Left cardiac atrium (tissue), 4 donors: ENCODE data around the gene CMSS1. TPM values are rescaled to one million over a fixed set of nuclear protein-coding genes. Genes with fewer than 3 reads are reported as not detected.

Experiments used
- ATAC-seq, 2 donors: fragments of 200-7000 bp; cut with Tn5 transposase; one replicate each; pipeline ENCODE4 v1.9.1; 2020; ENCODE audit warnings: mild to moderate bottlenecking in 2 of 2, moderate library complexity in 2 of 2
- DNase-seq: peaks from one replicate; pipeline ENCODE4 v3.0.0-alpha.2; 2020
- intact Hi-C, 2 donors: fragments of 100-400 bp; cut with DNase I; formaldehyde crosslinking; loops; one replicate each; pipeline versions ENCODE4 v1.14.1 to v1.15.1; 2022 to 2023
- total RNA-seq, 2 donors: library from RNA; stranded (reverse); fragmentation: NEBNext Ultra II Directional; extraction: Animal tissue kit (Norgen Biotek cat#: 25700); gene quantifications; one replicate each; pipeline ENCODE4 v1.2.1, GENCODE V29; 2021
- donor health status: DM: no; HTN: yes; CAD: no.
- donor health status: DM: no; HTN: yes; CAD: no; lungs with severe emphysema.
- donor health status: DM: yes; HTN: yes; CAD: no.
- donor health status: Dilated cardiomyopathy.

The CMSS1 gene
- total RNA-seq, 2 donors from 2014 or later: 28.7 to 33.7 TPM

DNA sequence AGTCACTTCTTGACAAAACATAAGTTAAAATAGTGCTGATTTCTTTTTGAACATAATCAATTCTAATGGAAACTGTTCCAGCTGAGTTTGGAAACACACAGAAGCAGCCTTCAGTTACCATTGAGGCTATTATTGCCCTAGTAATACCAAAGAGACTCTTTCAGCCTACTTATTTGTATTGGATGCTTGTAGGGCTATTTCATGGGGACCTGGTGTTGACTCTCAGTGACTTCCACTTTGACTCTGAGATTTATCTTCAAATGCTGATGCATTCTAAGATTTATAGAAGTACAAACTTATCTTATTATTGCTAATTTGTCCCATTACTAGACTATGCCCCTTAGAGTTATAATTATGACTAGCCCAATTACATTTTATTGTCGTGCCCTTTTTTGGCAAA, 67.4 kb downstream of the CMSS1 start:
- ATAC-seq (no peak), DNase-seq (no peak)
- intact Hi-C loops: no loop called here

DNA sequence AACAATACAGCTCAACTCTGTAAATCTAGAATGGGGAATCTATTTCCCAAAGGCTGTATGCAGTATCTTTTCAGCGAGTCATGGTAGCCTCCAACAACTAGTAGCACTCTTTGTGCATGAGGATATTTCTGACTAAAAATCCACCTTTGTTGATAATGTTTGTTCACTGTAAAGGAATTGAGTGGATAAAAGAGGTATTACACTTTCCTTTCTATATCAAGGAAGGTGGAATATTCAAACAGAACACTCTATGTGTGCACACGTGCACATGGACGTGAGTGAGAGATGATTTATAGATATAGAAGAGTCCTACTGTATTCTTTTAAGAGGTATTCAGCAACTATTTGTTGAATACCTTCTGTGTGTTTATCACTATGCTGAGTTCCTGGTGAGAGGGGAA, 68.2 kb downstream of the CMSS1 start:
- intact Hi-C loops: no loop called here
- ATAC-seq (no peak), DNase-seq (no peak)

DNA sequence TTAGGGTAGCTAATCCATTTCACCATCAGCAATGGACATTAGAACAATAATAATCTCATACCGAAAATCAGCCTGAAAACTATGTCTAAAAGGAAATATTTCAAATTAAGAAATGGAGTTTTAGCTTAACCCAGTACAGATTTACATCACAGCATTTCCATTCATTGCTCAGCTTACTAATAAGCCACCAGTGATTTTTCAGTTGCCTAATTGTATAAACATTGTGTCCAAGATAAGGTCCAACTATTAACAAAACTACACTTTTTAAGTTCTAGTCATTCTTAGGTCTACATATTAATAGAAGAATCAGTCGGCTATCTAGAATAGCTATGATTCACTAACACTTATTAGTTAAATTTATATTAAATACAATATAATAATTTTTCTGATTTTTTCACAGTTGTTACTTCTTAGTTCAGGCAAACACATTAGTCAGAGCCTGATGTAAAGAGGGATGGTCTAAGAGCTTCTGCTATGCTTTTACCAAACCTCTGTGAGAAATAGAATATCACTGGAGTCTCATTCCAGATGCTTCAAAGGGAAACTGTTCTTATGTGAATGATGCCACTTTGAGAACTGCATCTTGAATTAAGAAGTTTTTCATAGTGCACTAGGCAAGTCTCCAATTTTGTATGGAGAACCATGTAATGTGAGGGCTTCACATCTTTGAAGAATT, 74.1 kb downstream of the CMSS1 start:
- ATAC-seq (no peak), DNase-seq (no peak)
- intact Hi-C loops: no loop called here

DNA sequence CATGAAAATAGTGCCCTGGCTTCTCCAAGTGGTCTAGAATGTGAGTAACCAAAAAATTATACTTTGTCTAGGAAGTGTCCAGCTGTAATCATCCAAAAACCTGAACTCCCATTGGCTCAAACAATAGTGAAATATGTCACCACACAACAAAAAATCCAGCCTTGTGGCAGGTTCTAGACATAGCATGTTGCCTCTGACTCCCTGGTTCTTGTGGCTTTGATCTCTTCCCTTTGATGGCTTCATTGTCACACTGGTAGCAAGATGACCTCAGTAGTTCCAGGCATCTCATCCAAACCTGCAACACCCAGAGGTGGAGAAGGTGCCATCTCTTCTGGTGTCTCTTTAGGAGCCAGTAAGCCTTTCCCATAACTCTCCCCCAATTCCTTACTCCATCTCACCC, 74.7 kb downstream of the CMSS1 start:
- intact Hi-C loops: no loop called here
- DNase-seq (no peak), ATAC-seq (no peak)

DNA sequence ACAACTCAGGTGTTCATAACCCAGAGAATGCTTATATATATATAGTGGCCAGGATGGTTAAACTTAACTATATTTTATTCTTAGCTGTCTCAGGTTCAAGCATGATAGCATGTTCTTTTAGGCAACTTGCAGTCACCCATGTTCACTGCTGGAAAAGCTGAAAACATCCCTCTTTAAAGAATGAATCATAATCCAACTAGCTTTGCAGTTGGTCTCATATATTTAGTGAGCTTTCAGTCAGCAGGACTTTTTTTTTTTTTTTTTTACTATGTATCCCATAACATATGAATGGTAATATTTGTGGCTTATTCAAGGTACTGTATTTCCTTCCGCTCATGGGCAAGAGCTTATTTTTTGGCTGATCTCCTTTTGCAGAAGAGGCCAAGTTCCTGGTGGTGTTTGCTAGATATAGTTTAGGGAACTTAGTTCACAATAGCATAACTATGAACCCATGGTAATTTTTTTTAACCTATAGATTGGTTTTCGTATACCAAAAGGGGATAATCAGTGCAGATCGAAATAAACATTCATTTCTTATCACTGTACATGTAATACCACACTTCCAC, 77.6 kb downstream of the CMSS1 start:
- intact Hi-C loops: no loop called here
- DNase-seq (no peak), ATAC-seq (peak in 1 of 2 donors; percentile 39)

DNA sequence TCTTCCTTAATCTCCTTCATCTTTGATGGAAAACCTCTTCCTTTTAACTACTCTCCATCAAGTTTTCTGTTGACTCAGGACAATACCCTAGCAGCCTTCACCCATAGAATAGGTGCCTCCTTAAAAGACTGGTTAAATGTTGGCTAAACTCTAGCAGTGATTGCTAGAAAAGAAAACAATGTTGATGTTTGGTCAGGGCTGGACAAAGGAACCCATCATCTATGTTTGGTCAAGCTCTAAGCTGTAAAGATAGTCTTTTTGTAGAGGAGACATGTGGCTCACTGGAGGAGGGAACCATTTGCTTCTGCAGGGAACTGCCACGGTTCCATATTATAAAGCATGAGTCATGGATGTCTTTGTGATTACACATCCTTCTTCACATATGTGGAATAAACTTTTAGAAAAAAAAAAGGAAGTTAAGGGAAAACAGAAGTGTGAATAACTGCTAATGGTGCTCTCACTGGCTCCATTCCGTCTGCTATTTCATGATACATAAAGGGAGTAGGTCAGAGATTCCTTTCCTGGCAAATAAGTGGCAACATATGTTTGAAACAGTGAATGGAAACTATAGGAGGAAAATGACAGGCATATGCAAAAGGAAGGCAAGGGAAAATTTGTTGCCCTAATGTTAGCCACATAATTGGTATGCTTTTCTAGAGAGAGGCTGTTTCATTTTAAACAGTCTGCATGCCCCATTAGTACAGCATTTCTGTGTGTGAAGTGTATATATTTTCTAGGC, 78.2 kb downstream of the CMSS1 start:
- peak in 1 of 2 donors; percentile 78 for ATAC-seq
- intact Hi-C loops: no loop called here
- no peak for DNase-seq

DNA sequence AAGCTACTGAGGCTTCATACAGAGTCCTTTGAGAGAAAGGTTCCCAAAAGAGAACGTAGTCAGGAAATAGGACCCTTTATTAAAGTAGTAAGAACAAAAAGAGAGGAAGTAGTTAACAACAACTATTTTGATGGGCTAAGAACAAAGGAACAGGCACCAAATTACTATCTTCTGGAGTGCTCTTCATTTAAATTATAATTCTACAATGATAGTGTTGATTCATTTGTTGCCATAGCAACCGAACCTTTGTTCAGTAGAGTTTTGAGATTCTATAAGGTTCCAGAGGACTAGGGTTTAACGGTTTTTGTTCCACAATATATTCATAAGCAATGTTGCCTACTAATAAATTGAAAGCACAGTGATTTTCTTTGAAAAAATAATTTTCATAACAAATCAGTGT, 78.8 kb downstream of the CMSS1 start:
- no peak for ATAC-seq

DNA sequence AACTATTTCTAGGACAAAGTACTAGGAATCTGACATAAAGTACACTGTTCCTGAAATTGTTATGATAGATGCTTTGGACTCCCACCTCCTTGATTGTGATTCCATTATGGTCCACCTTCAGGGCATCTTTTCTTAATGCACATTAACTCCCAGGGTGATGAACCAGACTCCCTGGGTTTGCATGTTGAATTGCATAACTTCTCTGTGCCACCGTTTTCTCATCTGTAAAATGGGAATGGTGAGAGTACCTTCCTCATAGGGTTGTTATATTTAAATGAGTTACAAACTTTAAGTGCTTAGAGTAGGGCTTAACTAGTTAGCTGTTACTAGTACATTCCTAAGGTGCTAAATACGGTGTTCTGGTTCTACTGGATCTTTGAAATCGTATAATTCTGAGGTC, 81.9 kb downstream of the CMSS1 start:
- ATAC-seq: no peak
- no peak for DNase-seq
- intact Hi-C loops: no loop called here

More for the DNA sequence above, 78.8 kb downstream of the CMSS1 start:
- no peak for DNase-seq
- intact Hi-C loops: no loop called here

DNA sequence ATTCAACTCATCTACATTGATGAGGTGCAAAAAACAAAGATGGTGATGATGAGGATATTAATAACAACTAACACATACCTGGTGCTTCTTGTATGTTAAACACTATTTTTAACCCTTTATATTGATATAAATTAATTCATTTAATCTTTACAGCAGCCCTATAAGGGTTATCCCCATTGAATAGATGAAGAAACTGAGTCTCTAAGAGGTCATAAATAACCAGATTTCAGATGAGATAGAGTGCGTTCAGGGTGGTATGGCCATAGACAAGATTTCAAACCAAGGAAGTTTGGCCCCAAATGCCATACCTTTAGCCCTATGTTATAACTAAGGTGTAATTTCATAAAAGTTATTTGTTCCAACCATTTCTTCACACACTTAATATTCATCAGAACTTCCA, 82.6 kb downstream of the CMSS1 start:
- DNase-seq: no peak
- intact Hi-C loops: no loop called here
- ATAC-seq: no peak

DNA sequence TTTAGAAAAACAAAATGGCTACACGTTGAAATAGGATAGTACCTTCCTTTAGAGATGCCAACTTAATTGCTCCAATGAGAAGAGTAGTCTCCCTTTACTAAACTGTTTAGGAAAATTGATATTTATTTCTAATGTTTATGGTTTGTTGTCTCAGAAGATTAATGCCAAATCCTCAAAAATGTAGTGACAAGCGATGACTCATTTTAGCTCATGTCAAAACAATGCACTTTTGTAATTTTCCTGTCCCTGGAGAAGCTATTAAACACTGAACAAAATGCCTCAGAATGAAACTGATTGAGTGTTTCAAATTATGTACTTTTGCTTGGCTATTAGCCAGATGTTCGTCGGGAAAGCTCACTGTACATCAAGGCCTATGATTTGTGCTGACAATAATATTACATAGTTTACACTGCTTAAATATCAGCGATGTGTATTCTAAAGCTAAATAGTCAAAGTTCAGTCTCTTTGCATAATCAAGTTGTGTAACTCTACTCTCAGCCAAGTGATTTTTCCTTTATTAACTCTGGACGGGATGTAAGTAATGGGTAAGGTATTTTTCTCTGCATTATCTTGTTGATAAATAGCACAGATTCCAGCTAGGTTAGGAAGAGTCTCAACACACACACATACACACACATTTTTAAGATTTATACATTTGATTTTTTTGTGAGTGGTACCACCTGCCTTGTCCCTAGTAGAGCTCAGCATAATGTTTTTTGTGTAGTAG, 83.7 kb downstream of the CMSS1 start:
- DNase-seq: no peak
- peak; percentile 57 to 62 for ATAC-seq
- intact Hi-C loops: no loop called here

DNA sequence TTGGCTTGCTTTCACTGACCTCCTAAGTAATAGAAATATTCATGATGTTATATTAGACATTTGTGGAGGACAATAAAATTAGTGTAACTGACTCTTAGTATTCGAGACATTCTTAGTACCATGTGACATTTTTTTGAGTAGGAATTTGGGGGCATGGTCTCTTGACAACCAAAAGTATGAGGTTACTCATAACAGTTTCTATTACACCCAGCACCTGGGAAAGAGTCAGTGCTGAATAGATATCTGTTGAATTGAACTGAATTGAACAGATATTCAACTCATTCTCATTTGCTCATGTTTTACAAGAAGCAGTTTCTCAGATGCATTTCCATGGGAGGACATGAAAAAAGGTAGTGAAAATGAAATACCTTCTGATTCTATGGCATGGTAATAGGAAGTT, 84.4 kb downstream of the CMSS1 start:
- intact Hi-C loops: no loop called here
- ATAC-seq: no peak
- DNase-seq: no peak

DNA sequence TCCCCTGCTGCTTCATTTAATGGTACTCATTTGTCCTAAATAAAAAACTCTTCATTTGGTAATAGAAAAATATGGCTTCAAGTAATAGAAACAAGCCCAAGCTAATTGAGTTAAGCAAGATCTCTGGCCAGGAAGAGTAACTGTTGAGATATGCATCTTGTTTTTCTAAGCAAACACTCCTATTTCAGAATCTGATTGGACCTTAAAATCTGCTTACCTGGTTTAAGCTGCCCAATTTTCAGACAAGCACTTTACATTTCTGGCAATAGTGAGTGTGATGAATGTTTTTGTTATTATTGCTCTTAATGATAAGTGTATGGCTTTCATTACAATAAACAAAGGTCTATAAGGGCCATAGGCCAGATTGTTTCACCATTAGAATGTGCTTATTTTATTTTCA, 86.2 kb downstream of the CMSS1 start:
- intact Hi-C loops: no loop called here
- DNase-seq (no peak), ATAC-seq (no peak)

DNA sequence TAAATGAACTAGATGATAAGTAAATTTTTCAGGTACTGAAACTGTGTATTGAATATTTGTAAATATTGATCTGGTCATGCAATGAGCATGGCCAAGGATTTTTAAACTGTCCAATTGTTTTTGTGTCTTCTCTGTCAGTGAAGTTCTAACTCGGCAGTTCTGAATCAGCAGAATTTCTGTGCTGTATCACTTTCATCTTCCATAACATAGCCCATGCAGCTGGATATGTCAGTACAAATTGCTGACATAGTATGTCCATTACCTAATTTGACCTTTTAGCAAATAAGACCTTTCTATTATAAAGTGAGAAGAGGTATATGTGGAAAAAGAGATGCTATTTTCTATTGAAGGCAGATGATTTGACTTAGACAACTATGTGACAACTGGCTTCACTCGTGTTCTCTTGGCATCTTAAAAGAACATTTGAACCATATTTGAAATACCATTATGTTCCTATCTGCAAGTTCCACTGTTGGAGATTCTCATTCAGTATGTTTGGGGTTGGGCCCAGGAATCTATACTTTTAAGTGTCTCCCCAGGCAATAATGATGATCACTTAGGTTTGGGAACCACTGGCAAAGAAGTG, 90.4 kb downstream of the CMSS1 start:
- intact Hi-C loops: no loop called here
- ATAC-seq: no peak
- no peak for DNase-seq

DNA sequence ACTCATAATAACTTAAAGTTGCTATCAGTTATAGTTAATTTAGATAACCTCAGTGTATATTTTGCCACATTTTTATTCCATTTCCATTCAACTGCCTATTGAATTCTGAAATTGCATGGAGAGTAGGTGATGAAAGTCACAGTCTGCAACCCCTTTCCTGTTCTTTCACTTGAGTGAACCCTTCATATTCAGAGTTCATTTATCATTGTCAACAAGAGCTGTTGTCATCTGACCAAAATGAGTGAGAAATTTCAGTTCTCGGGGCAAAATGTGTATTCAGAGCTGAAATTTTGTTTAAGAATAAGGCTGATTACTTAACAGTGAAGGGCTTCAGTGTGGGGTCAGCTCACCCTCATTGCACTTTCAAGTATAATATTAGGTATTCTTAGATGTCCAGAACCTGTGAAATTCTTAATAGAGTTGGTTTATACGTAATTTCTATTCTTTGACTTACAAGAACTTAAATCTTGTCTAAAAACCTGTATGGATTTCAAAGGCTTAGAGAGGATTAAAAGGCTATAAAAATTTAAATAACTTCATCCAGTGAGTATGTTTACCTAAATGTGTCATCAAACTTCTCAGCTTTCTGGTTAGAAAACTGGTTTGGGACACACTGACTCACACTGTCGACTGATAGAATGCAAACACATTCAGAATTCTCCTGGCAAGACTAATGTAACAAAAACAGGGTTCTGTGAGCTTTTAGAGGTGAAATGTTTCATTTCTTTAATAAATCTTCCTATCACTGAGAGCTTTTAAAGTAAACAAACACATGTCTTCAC, 92.2 kb downstream of the CMSS1 start:
- intact Hi-C loops: no loop called here
- DNase-seq (no peak), ATAC-seq (peak in 1 of 2 donors; percentile 58)

DNA sequence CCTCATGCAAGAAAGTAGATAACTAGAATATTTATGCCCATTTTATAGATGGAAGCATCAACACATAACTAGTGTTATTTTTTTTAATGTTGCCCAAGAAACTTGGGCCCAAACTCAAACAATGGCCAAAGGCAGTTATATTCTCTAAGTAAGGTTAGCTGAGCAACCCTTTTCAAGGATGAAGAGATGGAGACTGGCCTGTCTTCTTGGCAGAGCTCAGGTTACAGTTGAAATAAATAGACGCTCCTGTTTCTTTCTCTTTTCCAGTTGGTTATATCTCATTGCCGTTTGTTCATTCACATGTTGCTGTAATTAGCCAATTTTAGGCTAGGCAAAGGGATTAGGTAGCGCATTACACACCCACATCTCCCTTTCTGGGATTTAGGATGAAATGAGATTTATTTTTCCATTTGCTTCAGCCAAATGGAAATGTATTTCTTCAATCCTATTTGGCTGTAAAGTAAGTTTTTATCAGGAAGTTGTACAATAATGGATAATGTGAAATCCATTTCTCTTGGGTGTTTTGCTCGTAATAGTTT, 93.2 kb downstream of the CMSS1 start:
- intact Hi-C loops: no loop called here
- no peak for DNase-seq
- no peak for ATAC-seq

DNA sequence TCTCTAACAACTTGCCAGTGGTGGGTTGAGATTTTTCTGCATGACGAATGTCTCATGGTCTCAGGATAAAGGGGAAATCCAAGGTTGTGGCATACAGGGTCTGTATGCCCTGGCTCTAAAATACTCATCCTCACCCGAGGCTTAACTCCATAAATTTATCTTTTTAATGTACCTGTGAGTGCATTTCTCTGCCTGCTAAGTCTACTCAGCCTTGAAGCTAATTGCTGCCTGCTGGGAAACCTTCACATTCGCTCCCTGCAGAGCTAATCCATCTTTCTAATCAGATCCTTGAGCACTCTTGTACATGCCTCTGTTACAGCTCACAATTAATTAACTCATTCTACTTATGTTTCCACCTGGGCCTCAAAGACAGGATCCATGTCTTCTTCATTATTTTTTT, 93.8 kb downstream of the CMSS1 start:
- ATAC-seq: no peak
- DNase-seq: no peak
- intact Hi-C loops: no loop called here

DNA sequence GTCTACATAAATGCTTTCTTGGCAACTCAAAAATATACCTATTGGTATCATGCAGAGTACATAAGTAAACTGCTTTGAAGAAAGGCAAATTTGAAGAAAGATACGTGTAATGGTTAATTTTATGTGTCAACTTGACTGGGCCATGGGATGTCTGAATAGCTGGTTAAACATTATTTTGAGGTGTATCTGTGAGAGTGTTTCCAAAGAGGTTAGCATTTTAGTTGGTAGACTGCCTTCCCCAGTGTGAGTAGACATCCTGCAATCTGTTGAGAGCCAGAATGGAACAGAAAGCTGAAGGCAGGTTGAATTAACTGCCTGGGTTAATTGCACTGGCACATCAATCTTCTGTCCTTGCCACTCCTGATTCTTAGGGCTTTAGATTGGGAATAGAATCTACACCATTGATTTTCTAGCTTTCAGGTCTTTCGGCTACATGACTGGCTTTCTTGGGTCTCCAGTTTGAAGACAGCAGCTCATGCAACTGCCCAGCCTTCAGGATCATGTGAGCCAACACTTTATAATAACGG, 98.3 kb downstream of the CMSS1 start:
- intact Hi-C loops: no loop called here
- DNase-seq (no peak), ATAC-seq (no peak)

DNA sequence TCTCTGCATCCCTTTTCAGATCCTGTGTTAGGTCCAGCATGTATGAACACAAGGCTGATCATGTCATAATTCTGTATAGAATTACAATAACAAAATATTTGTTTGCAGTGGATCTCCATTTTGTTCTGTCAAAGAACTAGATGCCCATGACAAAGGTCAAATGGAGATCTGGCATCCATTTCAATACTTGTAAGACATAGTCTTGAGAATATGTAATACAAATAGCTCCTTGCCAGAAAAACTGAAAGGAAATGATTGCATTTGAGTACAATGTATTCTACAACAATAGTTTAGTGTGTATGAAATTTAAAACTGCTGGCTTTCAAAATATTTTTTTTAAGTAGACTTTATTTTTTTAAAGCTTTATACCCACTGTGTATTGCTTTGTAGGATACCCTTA, 101.1 kb downstream of the CMSS1 start:
- intact Hi-C loops: no loop called here
- DNase-seq (no peak), ATAC-seq (no peak)
